Activated B cell treated with CpG ODN at 0.5 μM for 24 hours (primary cell): ENCODE measurements around the gene ZSWIM5. TPM values are rescaled to one million over a fixed set of nuclear protein-coding genes. Genes with fewer than 3 reads are reported as not detected.
A peak's percentile ranks its signal among the peaks of the same experiment; 100 is the strongest.
"Not testable (repeated sequence)": the region's sequence is repeated elsewhere in the genome, so short reads cannot be mapped to it uniquely, and the experiment has no call there.

Experiments
- ATAC-seq: fragments of 200-7000 bp; cut with Tn5 transposase; one replicate; pipeline ENCODE4 v1.10.0; 2021; ENCODE audit warnings: low read depth, mild to moderate bottlenecking, moderate library complexity
- CTCF ChIA-PET: fragments of 350-600 bp; sonication (Branson Sonifier 250); formaldehyde crosslinking; loops from one replicate; lab custom pipeline; 2021; ENCODE audit warnings: antibody characterized with exemption; lab: Charles Lee
- POLR2A ChIA-PET: fragments of 350-600 bp; sonication (Branson Sonifier 250); formaldehyde crosslinking; loops from one replicate; lab custom pipeline; 2021; ENCODE audit warnings: antibody characterized with exemption; lab: Charles Lee
- DNase-seq: peaks from one replicate; pipeline ENCODE4 v3.0.0; 2022
- H3K27ac Mint-ChIP-seq: one replicate; pipeline ENCODE4 v1.8.0; 2020; ENCODE audit warnings: mixed read lengths
- H3K27me3 Mint-ChIP-seq: one replicate; pipeline ENCODE4 v1.8.0; 2021; ENCODE audit warnings: mixed read lengths
- H3K36me3 Mint-ChIP-seq: one replicate; pipeline ENCODE4 v1.8.0; 2021; ENCODE audit warnings: low read depth, mixed read lengths
- H3K4me1 Mint-ChIP-seq: one replicate; pipeline ENCODE4 v1.8.0; 2021; ENCODE audit warnings: mixed read lengths
- H3K4me3 Mint-ChIP-seq: one replicate; pipeline ENCODE4 v1.8.0; 2020; ENCODE audit warnings: mild to moderate bottlenecking, mixed read lengths
- H3K9me3 Mint-ChIP-seq: one replicate; pipeline ENCODE4 v1.8.0; 2020; ENCODE audit warnings: mixed read lengths
- intact Hi-C: fragments of 100-400 bp; cut with micrococcal nuclease; formaldehyde crosslinking; loops from one replicate; pipeline ENCODE4 v1.15.1; 2024
- total RNA-seq: library from RNA; stranded (reverse); gene quantifications from 2 replicates; pipeline ENCODE4 v1.2.3, GENCODE V29; 2022
- TF ChIP-seq, protein P1 (sequence below): fragments of 200-600 bp; IDR thresholded peaks from one replicate; pipeline ENCODE4 v1.8.0; 2022; ENCODE audit warnings: antibody characterized with exemption, mild to moderate bottlenecking

ZSWIM5 gene
- total RNA-seq, 1 donor from 2014 or later: 1.6 TPM

DNA sequence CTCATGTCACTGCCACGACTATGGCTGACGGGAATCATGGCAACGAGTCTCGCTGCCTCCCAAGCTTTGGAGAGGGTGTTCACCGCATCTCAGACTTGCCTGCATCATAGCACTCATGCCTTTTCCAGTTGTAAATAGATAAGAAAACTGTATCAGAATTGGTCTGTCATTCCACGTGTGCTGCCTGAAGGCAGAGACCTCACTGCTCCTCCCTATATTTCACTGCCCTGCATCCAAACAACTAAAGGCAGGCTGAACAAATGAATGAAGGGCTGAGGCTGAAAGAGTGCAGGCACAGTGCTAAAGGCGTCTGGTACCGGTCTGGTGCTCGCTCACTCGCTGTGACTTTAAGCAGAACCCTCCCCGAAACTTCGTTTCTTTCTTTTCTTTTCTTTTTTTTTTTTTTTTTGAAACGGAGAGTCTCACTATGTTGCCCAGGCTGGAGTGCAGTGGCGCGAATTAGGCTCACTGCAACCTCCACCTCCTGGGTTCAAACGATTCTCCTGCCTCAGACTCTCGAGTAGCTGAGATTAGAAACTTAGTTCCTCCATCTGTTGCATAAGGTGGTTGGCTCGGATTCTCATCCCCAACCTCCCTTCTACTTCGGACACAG lies 220.6 kb downstream of the ZSWIM5 start:
- ChIA-PET CTCF (interaction anchor here (1.0 to 1.8 kb wide), 3 partner anchors 25 to 255 kb away, joined by 3 to 9 read pairs (median 3); partner anchors contain the start of gene HECTD3), POLR2A (interaction anchor here (0.6 to 3.9 kb wide), 20 partner anchors 12 to 623 kb away, joined by 3 to 52 read pairs (median 6); partner anchors contain the start of genes ARMH1, HECTD3, PLK3 and RPS8)
- no peak for DNase-seq
- H3K4me3 Mint-ChIP-seq: peak overlapping the region; percentile 100
- no peaks in the 10 kb centered on the region for H3K9me3 Mint-ChIP-seq
- H3K36me3 Mint-ChIP-seq: peaks cover 12% of the 10 kb centered on the region
- no peak for ATAC-seq
- intact Hi-C loops: loop anchor here (1.0 to 5.0 kb wide), 7 partner anchors 26 to 354 kb away; partner anchors contain the start of genes BEST4, MUTYH, PLK3 and TOE1
- peaks cover 23% of the 10 kb centered on the region for H3K4me1 Mint-ChIP-seq
- H3K27ac Mint-ChIP-seq: peak overlapping the region; percentile 94
- TF ChIP-seq, protein P1, sequence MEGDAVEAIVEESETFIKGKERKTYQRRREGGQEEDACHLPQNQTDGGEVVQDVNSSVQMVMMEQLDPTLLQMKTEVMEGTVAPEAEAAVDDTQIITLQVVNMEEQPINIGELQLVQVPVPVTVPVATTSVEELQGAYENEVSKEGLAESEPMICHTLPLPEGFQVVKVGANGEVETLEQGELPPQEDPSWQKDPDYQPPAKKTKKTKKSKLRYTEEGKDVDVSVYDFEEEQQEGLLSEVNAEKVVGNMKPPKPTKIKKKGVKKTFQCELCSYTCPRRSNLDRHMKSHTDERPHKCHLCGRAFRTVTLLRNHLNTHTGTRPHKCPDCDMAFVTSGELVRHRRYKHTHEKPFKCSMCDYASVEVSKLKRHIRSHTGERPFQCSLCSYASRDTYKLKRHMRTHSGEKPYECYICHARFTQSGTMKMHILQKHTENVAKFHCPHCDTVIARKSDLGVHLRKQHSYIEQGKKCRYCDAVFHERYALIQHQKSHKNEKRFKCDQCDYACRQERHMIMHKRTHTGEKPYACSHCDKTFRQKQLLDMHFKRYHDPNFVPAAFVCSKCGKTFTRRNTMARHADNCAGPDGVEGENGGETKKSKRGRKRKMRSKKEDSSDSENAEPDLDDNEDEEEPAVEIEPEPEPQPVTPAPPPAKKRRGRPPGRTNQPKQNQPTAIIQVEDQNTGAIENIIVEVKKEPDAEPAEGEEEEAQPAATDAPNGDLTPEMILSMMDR: no peak
- H3K27me3 Mint-ChIP-seq: no peaks in the 10 kb centered on the region

DNA sequence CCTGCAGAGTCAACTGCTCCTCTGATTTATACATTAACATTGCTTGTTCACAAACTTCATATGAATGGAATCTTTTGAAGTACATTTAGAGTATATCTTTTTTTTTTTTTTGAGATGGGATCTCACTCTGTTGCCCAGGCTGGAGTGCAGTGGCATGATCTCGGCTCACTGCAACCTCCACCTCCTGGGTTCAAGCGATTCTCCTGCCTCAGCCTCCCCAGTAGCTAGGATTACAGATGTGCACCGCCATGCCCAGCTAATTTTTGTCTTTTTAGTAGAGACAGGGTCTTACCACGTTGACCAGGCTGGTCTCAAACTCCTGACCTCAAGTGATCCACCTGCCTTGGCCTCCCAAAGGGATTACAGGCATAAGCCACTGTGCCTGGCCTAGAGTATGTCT lies 229.0 kb downstream of the ZSWIM5 start:
- H3K4me3 Mint-ChIP-seq, H3K27ac Mint-ChIP-seq: not testable (repeated sequence)

DNA sequence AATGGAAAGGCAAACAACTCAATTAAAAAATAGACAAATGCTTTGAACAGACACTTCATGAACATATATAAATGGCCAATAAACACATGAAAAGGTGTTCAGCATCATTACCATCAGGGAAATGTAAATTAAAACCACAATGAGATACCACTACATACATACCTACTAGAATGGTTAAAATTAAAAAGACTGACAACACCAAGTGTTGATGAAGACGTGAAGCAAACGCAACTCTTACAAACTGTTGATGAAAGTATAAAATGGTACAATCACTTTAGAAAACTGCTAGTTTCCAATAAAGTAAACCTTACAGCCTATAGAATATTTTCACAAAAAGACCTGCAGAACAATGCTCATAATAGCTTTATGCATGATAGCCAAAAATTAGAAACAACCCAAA lies 230.2 kb downstream of the ZSWIM5 start:
- Mint-ChIP-seq H3K27ac (no peak overlapping the region), H3K27me3 (no peaks in the 10 kb centered on the region), H3K4me3 (no peak overlapping the region), H3K9me3 (peaks cover 6% of the 10 kb centered on the region), H3K36me3 (peaks cover 70% of the 10 kb centered on the region), H3K4me1 (peaks cover 12% of the 10 kb centered on the region)
- ChIA-PET CTCF (no interaction called here), POLR2A (no interaction called here)
- no peak for DNase-seq
- TF ChIP-seq, protein P1: no peak
- intact Hi-C loops: no loop called here
- ATAC-seq: no peak

More for the DNA sequence above, 229.0 kb downstream of the ZSWIM5 start:
- ATAC-seq, intact Hi-C loops, H3K9me3 Mint-ChIP-seq, POLR2A ChIA-PET, DNase-seq, H3K27me3 Mint-ChIP-seq, CTCF ChIA-PET: not testable (repeated sequence)
- peaks cover 66% of the 10 kb centered on the region for H3K36me3 Mint-ChIP-seq
- peaks cover 14% of the 10 kb centered on the region for H3K4me1 Mint-ChIP-seq

DNA sequence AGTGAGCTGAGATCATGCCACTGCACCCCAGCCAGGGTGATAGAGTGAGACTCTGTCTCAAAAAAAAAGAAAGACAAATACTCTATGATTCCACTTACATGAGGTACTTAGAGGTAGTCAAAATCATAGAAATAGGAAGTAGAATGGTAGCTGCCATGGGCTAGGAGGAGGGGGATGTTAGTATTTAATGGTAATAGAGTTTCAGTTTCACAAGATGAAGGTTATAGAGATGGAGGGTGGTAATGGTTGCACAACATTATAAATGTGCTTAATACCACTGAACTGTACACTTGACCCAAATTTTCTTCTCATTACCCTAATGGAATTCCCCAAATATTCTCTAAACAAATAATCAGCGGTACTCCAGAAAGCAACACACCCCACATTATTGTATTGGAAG lies 232.8 kb downstream of the ZSWIM5 start:
- peak; percentile 71 for ATAC-seq
- POLR2A ChIA-PET: interaction anchor here (1.1 to 1.4 kb wide), 3 partner anchors 13 to 154 kb away, joined by 3 read pairs; partner anchors contain the start of genes EIF2B3 and HECTD3

DNA sequence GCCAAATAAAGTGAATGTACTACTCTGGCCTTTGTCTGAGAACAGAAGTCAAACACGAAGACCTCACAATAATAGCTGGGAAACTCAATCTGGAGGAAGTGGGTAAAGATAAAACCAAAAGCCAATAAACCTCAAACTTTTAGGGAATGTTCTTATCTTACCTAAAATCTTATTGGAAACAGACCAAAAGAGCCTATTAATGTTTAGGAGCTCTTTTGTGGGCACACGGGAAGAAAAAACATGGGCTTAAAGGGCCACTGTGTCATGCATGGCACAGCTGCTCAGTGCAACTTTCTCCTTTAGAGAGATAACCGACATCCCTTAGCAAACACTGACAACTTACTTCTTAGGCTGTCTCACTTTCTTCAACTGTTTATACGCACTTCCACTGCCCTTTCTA lies 236.1 kb downstream of the ZSWIM5 start:
- Mint-ChIP-seq H3K27me3 (no peaks in the 10 kb centered on the region), H3K4me1 (peaks cover 12% of the 10 kb centered on the region), H3K9me3 (no peaks in the 10 kb centered on the region), H3K27ac (no peak overlapping the region), H3K4me3 (no peak overlapping the region), H3K36me3 (peaks cover 40% of the 10 kb centered on the region)
- ChIA-PET POLR2A (interaction anchor here (0.6 to 1.1 kb wide), 3 partner anchors 16 to 333 kb away, joined by 3 to 4 read pairs (median 4); no protein-coding TSS in a partner anchor), CTCF (interaction anchor here (1.4 to 1.6 kb wide), 2 partner anchors 12 to 186 kb away, joined by 3 to 4 read pairs; no protein-coding TSS in a partner anchor)
- DNase-seq (no peak), ATAC-seq (no peak)
- intact Hi-C loops: no loop called here
- TF ChIP-seq, protein P1: no peak

More for the DNA sequence above, 232.8 kb downstream of the ZSWIM5 start:
- TF ChIP-seq, protein P1: no peak
- H3K4me1 Mint-ChIP-seq: peaks cover 12% of the 10 kb centered on the region
- H3K27me3 Mint-ChIP-seq: no peaks in the 10 kb centered on the region
- DNase-seq: no peak
- peak overlapping the region; percentile 6 for H3K4me3 Mint-ChIP-seq
- H3K9me3 Mint-ChIP-seq: peaks cover 6% of the 10 kb centered on the region
- CTCF ChIA-PET: no interaction called here
- peak overlapping the region; percentile 10 for H3K27ac Mint-ChIP-seq
- intact Hi-C loops: no loop called here
- H3K36me3 Mint-ChIP-seq: peaks cover 67% of the 10 kb centered on the region

Other genes starting within 250 kb of the ZSWIM5 start
- gene EIF2B3, start 220.0 kb downstream of the ZSWIM5 start, total RNA-seq: 21.2 and 26.6 TPM in 2 replicates
- 40.3 and 49.9 TPM in 2 replicates for gene HECTD3, start 195.3 kb downstream of the ZSWIM5 start, total RNA-seq
- gene UROD, start 194.4 kb downstream of the ZSWIM5 start, total RNA-seq: 60.3 and 64.9 TPM in 2 replicates
- 3.7 and 4.3 TPM in 2 replicates for gene HPDL, start 120.3 kb upstream of the ZSWIM5 start, total RNA-seq
- 24.6 and 25.3 TPM in 2 replicates for gene TOE1, start 133.6 kb upstream of the ZSWIM5 start, total RNA-seq
- gene MUTYH, start 133.8 kb upstream of the ZSWIM5 start, total RNA-seq: 61.0 and 63.0 TPM in 2 replicates